Glomerular visceral epithelial cell (primary cell): ENCODE data around the gene GJB1.
"Not testable (repeated sequence)": the region's sequence is repeated elsewhere in the genome, so short reads cannot be mapped to it uniquely, and the experiment has no call there.

Experiments used
- DNase-seq: peaks from one replicate; pipeline ENCODE4 v3.0.0-alpha.2; 2016; ENCODE audit errors: extremely low spot score

The GJB1 gene

DNA sequence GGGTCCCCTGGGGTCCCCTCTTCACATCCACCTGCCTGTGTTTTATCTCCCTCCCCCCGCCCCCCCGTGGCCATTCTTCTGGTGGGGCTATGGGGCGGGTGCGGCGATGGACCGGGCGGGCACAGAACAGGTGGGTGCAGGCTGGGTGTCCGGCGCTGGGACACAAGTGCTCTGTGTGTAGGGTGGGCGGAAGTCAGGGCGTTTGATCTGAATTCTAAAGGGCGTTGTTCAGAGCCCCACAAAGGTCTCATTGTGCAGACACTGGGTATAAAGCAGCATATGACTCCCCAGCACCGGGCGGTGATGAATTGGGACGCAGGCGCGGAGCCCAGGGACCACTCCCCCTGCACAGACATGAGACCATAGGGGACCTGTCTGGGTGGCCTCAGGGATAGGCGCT is at the start of gene GJB1:
Gene GJB1, plus strand, starts transcription at position 296 of the 400 bp plus-strand sequence. CDS start 484 bp downstream, outside the sequence.
- DNase-seq = no peak

DNA sequence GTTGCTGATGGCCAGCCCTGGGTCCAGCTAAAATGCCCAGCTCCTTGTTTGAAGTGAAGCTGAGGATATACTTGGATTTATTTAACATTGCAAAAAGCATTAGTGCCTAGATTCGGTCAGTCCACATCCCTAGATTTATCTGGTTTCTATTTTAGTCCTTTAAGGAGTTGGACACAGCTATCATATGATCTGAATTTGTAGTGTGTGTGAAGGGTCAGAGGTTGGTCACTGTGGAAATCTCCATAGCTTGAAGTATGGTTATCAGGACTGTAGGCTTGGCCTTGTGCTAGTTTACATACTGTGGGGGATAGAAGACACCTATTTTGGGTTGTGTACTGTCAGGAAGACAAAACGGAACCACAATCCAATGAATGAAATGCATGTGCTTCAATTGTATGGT is 49.6 kb upstream of the GJB1 start:
- DNase-seq = no peak

GRCh38 chrX:71174795-71175194 is 48.2 kb upstream of the GJB1 start:
- no peak for DNase-seq

- no peak for DNase-seq
These were observed 47.5 kb upstream of the GJB1 start for GRCh38 chrX:71175531-71175930.

- no peak for DNase-seq
These were observed 45.7 kb upstream of the GJB1 start for GRCh38 chrX:71177327-71177726.

DNA sequence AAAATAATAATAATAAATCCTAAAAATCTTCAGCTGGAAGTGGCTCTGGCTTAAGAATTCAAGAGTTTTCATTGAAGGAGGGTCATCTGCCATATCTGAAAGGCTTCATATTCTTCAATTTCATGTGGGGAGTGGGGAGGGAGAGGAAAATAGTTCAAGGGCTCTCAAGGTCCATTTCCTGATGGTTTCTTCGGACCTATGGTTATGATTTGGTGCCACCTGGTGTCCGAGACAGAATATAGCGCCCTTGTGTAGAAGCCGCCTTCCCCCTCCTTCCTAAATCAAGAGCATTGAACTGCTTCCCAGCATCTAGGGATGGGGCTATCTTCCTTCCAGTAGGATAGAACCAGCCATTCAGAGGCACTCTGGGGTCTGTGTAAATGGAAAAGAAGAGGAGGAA is 44.1 kb upstream of the GJB1 start:
- peak; percentile 62 for DNase-seq

GRCh38 chrX:71180579-71181265 is 42.3 kb upstream of the GJB1 start:
- not testable (repeated sequence) for DNase-seq

DNA sequence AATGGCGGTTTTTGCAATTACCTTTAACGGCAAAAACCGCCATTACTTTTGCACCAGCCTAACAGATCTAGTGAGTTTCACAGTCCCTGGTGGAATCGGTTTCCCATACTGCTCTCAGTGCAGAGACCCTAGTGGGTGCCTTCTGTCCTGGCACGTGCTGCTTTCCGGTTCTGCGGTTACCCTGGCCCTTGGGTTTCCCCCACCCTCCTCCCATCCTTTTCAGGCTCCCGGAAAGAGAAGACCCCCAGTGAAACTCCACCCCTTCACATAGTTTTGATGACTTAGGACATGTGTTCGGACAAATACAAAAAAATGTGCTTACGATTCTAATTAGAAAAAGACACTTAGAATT is 41.5 kb upstream of the GJB1 start:
- no peak for DNase-seq

DNA sequence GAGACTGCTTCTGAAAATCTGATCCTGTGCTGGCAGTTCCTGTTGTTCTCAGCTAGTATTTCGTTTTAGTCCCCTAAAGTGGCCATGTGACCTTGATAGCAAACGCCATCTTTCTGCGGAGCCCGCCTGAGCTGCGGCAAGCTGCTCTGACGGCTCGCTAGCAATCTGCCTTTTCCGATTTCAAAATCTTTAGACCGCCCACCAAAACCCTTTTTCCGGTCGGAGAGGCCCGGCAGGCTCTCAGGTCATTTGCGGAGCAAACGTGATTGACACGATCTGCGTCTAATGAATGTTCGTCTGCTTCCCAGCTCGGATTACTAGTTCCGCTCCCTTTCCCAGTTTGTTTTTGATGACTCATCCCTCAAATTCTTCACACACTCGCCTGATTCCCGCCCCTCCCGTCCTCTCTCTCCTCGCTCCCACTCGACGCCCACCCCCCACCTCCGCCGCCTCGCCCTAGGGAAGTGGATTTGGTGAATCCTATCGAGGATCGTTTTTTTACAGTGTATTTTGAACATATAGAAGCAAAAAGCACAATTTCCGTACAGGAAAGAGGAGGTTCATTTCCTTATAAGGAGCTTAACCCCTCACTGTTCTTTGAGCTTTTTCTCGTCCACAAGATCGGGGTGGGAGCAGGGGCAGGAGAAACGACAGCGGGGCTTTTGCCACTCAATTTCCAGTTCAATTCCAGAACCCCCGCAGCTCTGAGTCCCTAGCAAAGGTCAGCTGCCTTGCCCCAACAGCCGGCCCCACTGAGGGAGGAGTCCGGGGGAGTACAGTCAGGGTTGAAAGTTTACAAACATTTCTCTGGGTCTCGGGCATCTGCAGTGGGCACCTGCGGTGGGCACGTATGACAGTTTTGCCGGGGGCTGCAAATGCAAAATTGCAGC is 40.9 kb upstream of the GJB1 start:
- peak; percentile 90 for DNase-seq

DNA sequence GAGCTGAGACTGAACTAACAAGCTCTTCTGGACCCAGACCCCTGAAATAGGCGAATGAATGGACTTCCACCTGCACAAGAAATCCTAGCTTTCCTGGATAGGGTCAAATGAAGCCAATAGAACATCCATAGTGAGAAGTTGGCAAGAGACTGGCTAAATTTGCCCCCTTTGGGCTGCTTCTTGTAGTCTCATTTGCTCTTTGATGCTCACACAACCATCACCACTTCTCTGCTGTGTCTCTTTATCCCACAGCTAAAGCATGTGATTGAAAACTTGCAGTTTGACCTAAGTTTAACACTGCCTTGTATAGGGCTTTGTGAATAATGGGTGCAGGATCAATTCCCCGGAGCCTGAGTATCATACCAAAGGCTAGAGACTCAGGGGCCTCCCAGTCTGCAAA is 40.2 kb upstream of the GJB1 start:
- DNase-seq = no peak

GRCh38 chrX:71183341-71183740 is 39.7 kb upstream of the GJB1 start:
- DNase-seq = no peak

DNA sequence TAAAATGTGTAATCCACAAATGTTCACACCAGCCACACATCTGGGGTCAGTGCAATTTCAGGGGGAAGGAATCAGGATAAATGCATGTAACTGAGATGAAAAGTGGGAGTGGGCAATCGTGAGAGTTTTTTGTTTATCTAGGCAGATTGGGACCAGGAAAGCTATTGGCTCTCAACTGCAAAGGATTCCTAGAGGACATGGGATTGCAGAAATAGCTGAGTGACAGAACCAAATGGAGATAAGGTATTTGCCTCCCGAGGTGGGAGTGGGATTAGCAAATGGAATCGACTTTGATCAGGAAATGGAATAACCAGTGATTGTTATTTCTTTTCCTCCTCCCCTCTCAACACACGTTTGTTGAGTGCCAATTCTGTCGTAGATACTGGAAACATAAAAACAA is 38.9 kb upstream of the GJB1 start:
- no peak for DNase-seq

GRCh38 chrX:71184803-71185495 is 38.1 kb upstream of the GJB1 start:
- no peak for DNase-seq

- no peak for DNase-seq
These were observed 31.8 kb upstream of the GJB1 start for GRCh38 chrX:71191248-71191647.

DNA sequence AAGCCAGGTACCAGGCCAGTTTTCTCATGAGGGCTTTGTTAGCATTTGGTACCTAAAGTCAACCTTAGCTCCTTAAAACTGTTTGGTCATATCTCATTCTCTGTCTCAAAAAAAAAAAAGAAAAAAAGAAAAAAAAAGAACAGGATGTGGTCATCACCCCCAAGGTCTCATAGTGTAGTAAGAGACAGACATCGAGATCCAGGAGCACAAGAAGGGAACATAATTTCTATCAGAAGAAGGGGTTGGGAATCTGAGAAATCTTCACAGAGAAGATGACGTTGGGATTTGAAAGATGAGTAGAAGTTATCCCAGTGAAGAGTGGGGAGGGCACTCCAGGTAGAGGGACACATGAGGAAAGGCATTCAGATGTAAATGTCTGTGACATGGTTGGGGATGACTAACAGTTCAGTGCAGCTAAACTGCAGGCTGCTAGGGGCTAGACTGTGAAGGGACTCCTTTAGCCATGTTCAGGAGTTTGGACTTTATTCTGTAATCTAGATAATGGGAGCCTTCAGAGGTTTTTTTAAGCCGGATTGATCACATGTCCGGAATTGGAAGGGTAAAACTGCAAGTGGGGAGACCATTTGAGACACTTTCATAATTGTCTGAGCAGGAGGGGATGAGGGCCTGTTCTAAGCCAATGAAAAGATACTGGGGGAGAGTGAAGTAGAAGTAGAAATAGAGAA is 26.9 kb upstream of the GJB1 start:
- no peak for DNase-seq

GRCh38 chrX:71198066-71198465 is 25.0 kb upstream of the GJB1 start:
- no peak for DNase-seq

- no peak for DNase-seq
These were observed 23.6 kb upstream of the GJB1 start for GRCh38 chrX:71199252-71200008.

GRCh38 chrX:71210816-71211215 is 12.2 kb upstream of the GJB1 start:
- DNase-seq = no peak

GRCh38 chrX:71212536-71212935 is 10.5 kb upstream of the GJB1 start:
- no peak for DNase-seq

DNA sequence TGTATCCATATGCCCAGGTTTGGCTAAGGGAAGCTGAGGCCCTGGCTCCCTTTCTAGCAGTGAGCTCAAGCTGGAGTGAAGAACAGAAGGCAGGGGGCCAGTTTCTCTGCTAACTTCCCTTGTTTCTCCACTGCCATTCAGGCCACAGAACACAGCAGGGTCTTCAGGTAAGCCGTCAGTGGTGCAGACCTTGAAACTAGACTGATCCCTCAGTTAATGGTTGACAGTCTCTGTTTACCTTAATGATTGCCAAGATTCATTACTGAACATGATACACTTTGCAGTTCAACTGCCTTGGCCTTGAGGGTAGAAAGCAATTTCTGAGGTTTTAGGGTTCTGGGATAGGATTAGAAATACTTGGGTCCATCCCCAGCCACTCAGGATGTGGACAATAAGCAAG is 8.9 kb upstream of the GJB1 start:
- no peak for DNase-seq

- DNase-seq = no peak
These were observed 8.3 kb upstream of the GJB1 start for GRCh38 chrX:71214604-71215337.
